ENCODE data around the gene GLUL. TPM values are rescaled to one million over a fixed set of nuclear protein-coding genes. Genes with fewer than 3 reads are reported as not detected.

GLUL gene
- total RNA-seq, 2 donors from 2014 or later, result 621 to 1,699 TPM

DNA sequence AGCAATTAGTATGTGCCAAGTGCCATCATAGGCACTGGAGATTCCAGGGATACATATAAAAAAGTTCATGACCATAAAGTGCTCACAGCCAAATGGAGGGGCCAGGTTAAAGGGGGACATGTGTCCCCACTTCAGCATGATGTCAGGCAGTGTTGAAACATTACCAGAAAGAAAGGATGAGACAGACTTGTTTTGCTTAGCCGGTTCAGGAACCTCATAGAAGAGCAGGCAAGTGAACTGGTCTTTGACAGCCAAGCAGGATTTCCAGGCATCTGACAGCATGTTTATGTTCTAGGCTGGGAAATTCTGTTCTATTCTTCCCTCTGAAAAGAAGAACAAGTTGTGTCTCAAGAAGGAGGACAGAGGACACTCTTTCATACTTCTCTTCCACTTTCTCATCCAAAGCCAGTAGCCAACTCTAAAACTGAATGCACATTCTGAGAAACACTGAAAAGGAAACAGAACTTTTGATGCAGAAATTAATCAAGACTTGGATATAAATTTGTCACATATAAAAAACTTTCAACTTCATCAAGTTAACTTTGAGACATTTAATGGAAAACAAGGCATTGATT is 39.7 kb downstream of the GLUL start:
- DNase-seq, result peak in 1 of 4 donors; percentile 5
- 89 to 90% methylated on average over 1 of the region's 1 CpG for WGBS, 2 donors
- H3K27me3 ChIP-seq, result no peaks in the 10 kb centered on the region
- H3K4me3 ChIP-seq, result no peak overlapping the region
- TF ChIP-seq POLR2A (IDR thresholded peaks at IDR 0.05), result no peak
- TF ChIP-seq, protein P1, sequence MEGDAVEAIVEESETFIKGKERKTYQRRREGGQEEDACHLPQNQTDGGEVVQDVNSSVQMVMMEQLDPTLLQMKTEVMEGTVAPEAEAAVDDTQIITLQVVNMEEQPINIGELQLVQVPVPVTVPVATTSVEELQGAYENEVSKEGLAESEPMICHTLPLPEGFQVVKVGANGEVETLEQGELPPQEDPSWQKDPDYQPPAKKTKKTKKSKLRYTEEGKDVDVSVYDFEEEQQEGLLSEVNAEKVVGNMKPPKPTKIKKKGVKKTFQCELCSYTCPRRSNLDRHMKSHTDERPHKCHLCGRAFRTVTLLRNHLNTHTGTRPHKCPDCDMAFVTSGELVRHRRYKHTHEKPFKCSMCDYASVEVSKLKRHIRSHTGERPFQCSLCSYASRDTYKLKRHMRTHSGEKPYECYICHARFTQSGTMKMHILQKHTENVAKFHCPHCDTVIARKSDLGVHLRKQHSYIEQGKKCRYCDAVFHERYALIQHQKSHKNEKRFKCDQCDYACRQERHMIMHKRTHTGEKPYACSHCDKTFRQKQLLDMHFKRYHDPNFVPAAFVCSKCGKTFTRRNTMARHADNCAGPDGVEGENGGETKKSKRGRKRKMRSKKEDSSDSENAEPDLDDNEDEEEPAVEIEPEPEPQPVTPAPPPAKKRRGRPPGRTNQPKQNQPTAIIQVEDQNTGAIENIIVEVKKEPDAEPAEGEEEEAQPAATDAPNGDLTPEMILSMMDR (IDR thresholded peaks at IDR 0.05), result no peak
- no peaks in the 10 kb centered on the region for H3K4me1 ChIP-seq
- no peak for ATAC-seq
- intact Hi-C loops (cut with DNase I), result no loop called here
- no peaks in the 10 kb centered on the region for H3K36me3 ChIP-seq (replicated peaks in 1 of 2; ENCODE audit: insufficient read depth in 1 of 2, low read depth in 2 of 2)
- H3K27ac ChIP-seq, result no peak overlapping the region
- no peaks in the 10 kb centered on the region for H3K9me3 ChIP-seq

DNA sequence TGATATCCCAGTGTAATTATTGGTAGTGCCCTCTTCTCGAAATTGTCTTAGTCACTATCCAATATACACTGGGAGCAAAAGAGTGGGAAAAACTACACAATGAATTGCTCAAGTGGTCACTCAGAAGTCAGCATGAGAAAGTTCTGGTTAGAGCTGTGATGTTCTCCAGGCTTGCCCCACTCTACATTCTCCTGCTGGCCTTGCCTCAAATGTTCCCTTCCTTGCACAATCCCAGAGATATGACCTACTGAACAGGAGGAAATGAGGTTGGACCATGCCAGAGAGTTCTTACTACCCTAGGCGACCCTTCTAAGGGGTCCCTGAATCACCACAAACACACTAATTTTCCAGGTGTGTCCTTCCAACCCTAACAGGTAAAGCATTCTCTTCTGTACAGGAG is 40.8 kb downstream of the GLUL start:
- peak in 3 of 4 donors; percentile 10 to 34 (median 19) for DNase-seq
- H3K4me1 ChIP-seq, result no peaks in the 10 kb centered on the region
- no peak for TF ChIP-seq POLR2A (IDR thresholded peaks at IDR 0.05)
- TF ChIP-seq, protein P1 (IDR thresholded peaks at IDR 0.05), result no peak
- intact Hi-C loops (cut with DNase I), result no loop called here
- H3K4me3 ChIP-seq, result no peak overlapping the region
- H3K27ac ChIP-seq, result no peak overlapping the region
- no peaks in the 10 kb centered on the region for H3K36me3 ChIP-seq (replicated peaks in 1 of 2; ENCODE audit: insufficient read depth in 1 of 2, low read depth in 2 of 2)
- no peaks in the 10 kb centered on the region for H3K27me3 ChIP-seq
- WGBS, 2 donors, result 70 to 77% methylated on average over 2 of the region's 2 CpGs
- H3K9me3 ChIP-seq, result no peaks in the 10 kb centered on the region
- ATAC-seq, result peak; percentile 65

DNA sequence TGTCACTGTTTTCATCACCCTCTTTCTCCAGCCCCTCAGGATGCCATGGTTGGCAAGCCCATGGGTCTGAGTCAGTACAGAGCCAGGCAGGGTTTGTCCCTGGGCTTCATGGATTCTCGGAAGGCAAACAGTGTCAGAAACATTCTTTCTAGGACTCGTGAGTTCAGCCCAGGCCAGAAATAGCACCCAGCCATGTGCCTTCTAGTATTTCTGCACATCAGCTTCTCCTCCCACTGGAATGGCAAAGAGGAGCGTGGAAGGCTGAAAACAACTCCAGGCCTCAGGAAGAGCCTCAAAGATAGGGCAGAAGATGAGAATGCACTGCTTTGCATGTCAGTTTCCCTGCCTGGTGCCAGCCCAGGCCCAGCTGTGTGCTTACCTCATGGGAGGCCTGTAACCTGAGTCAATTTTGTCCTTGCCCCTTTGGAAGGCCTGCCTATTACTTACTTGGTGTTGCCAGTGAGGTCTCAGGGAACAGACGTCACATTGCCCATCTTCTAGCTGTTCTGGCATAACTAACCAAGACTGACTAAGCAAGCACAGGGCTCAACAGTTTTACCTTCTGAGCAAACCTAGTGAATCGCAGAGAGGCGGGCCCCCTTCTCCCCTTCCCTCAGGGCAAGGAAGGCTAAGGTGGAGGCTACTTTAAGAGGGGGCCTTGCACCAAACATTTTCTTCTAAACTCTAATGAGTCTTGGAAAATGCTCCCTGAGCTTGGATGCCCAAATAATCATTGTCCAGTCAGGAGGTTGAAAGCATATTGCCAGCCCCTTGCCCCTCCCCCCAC is 42.4 kb downstream of the GLUL start:
- H3K27ac ChIP-seq, result no peak overlapping the region
- no peak for TF ChIP-seq POLR2A (IDR thresholded peaks at IDR 0.05)
- TF ChIP-seq, protein P1 (IDR thresholded peaks at IDR 0.05), result no peak
- H3K9me3 ChIP-seq, result no peaks in the 10 kb centered on the region
- no peaks in the 10 kb centered on the region for H3K36me3 ChIP-seq (replicated peaks in 1 of 2; ENCODE audit: insufficient read depth in 1 of 2, low read depth in 2 of 2)
- no peak overlapping the region for H3K4me3 ChIP-seq
- 86 to 92% methylated on average over 6 of the region's 6 CpGs for WGBS, 2 donors
- DNase-seq (no peak), ATAC-seq (no peak)
- no peaks in the 10 kb centered on the region for H3K27me3 ChIP-seq
- no peaks in the 10 kb centered on the region for H3K4me1 ChIP-seq
- intact Hi-C loops (cut with DNase I), result no loop called here

DNA sequence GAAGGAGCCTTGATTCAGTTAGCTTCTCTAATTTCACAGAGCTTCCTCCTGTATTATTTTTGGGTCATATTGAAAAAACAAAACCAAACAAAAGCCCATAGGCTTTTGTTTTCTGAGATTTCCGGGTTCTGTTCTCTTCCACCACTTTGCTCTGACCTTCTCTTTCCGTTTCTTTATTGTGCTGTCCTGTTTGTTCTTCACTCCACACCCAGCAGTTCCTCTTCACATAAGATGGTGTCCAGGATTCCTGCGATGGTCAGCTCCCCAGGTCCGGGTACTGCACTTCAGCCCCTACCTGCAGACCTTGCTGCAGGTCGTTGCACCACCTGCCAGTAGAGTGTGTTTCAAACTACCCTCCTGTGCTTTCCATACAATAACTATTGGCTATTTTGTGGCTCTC is 44.6 kb downstream of the GLUL start:
- WGBS, 2 donors, result 77 to 93% methylated on average over 5 of the region's 5 CpGs
- DNase-seq (no peak), ATAC-seq (no peak)
- H3K36me3 ChIP-seq (replicated peaks in 1 of 2; ENCODE audit: insufficient read depth in 1 of 2, low read depth in 2 of 2), result no peaks in the 10 kb centered on the region
- no peaks in the 10 kb centered on the region for H3K4me1 ChIP-seq
- H3K4me3 ChIP-seq, result no peak overlapping the region
- no peak overlapping the region for H3K27ac ChIP-seq
- no peaks in the 10 kb centered on the region for H3K27me3 ChIP-seq
- intact Hi-C loops (cut with DNase I), result no loop called here
- no peak for TF ChIP-seq POLR2A (IDR thresholded peaks at IDR 0.05)
- TF ChIP-seq, protein P1 (IDR thresholded peaks at IDR 0.05), result no peak
- H3K9me3 ChIP-seq, result no peaks in the 10 kb centered on the region
